COLO668 (cell line): Measurements from ENCODE around the gene POR.
"Not testable (repeated sequence)": the region's sequence is repeated elsewhere in the genome, so short reads cannot be mapped to it uniquely, and the experiment has no call there.

Source experiments
- DNase-seq: peaks from one replicate; lab custom pipeline; 2025; ENCODE audit not compliant: unreplicated experiment; lab: John Stamatoyannopoulos, UW

POR gene

DNA sequence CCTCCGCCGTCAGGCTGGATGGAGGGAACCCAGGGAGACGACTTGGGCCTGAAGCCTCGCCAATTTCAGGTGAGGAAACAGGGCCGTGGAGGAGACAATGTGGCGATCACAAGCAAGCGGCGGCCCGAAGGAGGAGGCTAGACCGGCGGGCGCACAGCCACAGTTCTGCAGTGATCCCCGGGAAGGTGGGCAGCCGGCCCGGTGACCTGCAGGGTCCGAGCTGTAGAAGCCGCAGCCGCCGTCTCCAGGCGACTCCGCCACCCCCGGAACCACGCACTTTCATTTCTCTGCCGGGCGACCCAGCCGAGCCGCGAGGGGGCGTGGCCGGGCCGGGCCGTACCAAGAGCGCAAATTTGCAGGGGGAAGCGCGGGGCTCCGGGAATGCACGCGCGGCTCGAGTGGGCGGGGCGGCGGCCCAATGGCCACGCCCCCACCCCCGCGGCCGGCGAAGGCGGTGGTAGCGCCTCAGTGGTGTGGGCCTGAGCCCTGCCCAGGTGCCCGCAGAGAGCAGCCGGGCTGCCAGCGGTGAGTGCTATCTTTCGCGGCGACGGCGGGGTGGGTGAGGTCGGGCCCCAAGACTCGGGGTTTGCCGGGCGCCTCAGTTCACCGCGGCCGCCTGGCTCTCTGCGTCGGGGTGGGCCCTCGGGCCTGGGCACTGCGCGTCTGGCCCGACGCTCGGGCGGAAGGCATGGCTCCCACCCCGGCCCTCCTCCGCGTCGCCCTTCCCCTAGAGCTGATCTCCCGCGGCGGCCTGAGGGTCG, at the start of gene POR:
TSS of gene POR (plus strand) at position 501 of the 761 bp plus-strand sequence. CDS start 38,847 bp downstream, outside the sequence.
- peak; percentile 94 for DNase-seq

DNA sequence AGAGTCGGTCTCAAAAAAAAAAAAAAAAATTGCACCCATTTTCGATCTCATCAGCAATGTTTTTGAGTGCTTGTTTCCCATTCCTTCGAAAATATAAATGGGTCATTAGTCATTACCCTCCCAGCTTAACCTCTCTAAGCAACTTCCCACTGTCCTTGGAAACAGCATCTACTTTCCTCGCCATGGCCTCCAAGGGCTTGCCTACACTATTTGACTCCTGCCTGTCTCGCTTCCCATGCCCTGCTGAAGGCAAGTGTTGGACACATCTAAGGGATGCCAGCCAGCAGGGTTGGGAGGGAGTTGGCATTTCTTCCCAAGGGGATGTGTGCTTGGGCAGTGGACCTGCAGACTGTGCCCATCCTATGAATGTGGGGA, 48.9 kb upstream of the POR start:
- no peak for DNase-seq

DNA sequence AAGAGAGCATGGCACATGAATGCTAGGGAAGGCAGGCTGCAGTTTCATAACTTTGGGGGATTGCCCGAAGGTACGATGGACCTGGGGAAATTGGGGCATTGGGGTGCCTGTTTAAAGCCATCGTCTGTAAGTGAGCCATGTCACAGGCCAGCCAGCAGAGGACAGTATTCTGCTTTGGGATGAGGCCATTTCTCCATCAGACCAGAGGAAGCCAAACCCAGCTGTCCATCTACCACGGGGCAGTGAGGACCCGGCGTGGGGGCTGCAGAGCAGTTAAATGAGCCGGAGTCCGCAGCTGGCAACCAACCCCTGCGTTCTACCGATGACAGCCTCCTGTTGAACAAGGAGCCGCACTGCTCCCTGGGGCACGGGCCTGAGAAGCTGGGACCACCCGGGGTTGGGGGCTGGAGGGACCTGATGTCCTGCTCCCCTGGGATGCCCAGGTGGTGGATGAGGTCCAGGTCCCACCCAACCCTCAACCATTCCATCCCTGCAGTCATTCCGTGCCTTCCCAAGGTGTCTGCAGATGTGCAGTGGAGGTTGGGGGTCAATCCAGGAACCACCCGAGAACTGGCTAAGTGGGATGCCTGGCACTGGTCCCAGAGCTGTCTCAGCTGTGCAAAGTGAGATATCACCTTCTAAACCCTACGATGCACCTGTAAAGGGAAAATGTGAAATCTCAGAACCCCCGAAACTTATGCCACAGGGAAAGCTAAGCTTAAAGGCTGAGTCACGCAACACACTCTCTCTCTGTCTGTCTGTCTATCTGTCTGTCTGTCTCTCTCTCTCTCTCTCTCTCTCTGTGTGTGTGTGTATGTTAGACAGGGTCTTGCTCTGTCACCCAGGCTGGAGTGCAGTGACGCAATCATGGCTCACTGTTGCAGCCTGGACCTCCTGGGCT, 48.2 kb upstream of the POR start:
- DNase-seq, result peak; percentile 35

DNA sequence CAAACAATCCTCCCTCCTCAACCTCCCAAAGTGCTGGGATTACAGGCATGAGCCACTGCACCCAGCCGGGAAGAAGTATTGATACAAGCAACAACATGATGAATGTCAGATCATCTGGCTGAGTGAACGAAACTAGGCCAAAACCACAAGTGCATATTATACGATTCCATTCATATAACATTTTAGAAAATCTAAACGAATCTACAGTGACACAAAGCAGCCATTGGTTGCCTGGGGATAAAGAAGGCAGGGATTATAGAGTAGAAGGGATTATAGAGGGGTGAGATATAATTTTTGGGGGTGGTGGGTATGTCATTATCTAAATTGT, 47.6 kb upstream of the POR start:
- DNase-seq, result no peak

DNA sequence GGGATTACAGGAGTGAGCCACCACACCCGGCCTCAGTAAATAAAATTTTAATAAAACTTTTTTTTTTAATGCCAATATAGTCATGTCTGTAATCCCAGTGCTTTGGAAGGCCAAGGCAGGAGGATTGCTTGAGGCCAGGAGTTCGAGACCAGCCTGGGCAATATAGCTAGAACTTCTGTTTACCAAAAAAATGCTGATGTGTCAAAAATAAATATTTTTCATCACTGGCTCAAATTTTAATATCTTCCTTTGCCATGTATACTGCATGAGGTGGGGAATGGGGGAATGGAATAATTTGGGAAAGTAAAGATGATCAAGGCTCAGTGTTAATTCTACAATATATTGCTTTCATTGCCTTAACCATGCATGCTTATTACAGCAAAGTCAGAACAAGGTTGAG, 46.8 kb upstream of the POR start:
- no peak for DNase-seq

DNA sequence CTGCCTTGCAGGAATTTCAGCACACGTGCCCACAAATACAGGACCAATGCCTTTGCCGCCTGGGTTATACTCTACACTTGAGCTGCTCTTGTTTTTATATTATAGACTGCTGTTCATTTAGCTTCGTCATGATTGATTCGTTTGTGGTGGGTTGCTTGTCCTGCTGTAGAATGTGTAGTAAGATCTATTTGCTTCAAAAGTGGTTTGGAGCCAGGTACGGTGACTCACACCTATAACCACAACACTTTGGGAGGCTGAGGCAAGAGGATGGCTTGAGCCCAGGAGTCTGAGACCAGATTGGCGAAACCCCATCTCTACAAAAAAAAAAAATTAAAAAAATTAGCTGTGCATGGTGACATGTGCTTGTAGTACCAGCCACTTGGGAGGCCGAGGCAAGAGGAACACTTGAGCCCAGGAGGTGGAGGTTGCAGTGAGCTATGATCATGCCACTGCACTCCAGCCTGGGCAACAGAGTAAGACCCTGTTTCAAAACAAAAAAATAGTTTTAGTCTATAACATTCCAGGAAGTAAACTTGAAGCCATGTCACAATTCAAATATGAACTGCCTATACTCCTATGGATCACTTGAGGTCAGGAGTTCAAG, 45.1 kb upstream of the POR start:
- no peak for DNase-seq

DNA sequence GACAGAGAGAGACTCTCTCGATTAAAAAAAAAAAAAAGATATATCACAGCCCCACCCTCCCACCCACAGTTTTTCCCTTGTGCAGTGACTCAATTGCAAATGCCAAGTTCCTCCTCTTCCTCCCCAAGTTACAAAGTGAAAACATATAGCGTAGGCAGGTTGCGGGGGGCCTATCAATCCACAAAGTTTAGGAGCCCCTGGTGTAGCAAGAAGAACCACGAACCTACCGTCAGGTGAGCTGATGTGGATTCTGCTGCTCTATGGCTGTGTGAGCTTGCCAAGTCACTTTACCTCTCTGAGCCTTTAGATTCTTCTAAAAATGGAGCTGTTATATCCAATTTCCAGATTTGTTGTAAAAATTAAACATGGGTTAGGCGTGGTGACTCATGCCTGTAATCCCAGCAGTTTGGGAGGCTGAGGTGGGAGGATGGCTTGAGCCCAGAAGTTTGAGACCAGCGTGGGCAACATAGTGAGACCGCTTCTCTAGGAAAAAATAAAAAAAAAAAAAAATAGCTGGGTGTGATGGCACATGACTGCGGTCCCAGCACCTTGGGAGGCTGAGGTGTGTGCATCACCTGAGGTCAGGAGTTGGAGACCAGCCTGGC, 44.3 kb upstream of the POR start:
- DNase-seq, result no peak

DNA sequence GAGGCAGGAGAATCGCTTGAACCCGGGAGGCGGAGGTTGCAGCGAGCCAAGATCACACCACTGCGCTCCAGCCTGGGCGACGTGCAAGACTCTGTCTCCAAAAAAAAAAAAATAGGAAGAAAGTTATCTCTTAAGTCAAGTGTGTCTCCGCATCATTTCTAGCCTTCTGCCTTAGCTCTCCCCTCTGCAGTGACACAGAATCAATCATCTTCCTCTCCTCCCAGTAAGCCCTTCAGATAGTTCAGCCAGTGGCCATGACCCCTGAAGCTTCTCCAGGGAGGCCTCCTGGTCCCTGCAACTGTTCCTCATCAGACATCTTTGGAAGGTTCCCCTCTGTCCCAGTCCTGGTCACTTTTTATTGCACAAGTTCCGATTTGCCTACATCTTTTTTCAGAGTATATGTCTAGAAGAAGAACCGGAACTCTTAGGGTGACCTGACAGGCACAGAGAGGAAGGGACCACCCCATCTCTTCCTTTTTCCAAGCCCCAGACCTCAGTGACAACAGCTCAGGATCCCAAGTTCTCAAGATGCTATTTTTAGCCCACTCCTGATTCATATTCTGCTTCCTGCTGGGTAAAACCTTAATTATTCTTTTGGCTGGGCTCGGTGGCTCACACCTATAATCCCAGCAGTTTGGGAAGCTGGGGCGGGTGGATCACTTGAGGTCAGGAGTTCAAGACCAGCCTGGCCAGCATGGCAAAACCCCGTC, 42.7 kb upstream of the POR start:
- no peak for DNase-seq

DNA sequence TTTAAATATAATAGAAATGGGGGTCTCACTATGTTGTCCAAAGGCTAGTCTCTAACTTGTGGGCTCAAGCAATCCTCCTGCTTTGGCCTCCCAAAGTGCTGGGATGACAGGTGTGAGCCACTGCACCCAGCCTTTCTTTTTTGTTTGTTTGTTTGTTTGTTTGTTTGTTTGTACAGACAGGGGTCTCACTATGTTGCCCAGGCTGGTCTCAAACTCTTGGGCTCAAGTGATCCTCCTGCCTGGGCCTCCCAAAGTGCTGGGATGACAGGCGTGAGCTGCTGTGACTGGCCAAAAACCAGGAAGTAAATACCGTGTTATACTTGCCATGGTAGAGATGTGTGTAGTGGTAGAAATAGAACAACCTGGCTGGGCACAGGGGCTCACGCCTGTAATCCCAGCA, 40.8 kb upstream of the POR start:
- not testable (repeated sequence) for DNase-seq

DNA sequence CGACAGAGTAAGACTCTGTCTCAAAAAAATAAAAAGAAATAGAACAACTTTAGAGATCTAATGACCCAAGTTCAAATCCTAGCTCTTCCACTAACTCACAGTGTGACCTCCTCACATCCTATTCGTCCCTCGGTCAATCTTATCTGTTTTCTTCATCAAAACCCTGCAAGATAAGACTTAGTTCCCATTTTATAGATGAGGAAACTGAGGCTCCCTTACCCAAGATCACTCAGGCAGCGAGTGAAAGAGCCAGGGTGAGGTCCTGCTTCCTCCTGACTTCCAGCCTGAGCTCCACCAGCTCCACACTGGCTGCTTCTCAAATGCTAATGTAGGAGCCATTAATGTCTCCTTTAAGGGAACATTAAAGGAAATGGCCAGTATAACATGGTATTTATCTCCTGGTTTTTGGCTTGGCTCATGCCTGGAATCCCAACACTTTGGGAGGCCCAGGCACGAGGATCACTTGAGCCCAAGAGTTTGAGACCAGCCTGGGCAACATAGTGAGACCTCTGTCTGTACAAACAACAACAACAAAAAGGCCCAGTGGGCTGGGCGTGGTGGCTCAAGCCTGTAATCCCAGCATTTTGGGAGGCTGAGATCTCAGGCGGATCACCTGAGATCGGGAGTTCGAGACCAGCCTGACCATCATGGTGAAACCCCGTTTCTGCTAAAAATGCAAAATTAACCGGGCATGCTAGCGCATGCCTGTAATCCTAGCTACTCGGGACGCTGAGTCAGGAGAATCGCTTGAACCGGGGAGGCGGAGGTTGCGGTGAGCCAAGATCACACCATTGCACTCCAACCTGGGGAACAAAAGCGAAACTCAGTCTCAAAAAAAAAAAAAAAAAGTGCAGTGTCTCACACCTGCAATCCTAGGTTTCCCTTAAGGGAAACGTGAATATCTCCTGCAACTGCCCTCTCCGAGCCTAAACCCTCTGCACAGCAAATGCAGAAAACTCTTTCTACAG, 39.6 kb upstream of the POR start:
- DNase-seq, result no peak

DNA sequence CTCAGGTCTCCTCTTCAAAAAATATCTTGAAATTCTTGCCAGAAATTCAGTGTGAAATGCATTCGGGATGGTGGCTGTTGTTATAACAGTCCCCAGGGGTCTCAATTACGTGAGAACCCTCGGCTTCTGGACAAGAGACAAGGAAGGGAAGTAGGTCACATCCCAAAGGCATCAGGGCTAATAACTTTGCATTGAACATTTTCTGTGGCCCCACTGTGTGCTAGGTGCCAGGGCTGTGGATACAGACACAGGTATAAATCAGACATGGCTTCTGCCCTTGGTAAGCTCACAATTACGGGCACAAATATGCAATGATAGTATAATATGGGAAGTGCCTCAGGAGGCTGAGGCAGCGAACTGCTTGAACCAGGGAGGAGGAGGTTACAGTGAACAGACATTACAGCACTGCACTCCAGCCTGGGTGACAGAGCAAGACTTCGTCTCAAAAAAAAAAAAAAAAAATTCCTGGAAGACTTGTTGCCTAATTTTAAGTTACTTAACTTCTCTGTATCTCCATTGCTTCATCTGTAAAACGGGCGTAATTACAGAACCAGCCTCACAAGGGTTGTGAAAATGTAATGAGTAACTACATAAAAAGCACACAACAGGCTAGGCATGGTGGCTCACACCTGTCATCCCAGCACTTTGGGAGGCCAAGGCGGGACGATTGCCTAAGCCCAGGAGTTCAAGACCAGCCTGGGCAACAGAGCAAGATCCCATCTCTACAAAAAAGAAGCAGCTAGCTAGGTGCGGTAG, 38.7 kb upstream of the POR start:
- DNase-seq, result no peak

DNA sequence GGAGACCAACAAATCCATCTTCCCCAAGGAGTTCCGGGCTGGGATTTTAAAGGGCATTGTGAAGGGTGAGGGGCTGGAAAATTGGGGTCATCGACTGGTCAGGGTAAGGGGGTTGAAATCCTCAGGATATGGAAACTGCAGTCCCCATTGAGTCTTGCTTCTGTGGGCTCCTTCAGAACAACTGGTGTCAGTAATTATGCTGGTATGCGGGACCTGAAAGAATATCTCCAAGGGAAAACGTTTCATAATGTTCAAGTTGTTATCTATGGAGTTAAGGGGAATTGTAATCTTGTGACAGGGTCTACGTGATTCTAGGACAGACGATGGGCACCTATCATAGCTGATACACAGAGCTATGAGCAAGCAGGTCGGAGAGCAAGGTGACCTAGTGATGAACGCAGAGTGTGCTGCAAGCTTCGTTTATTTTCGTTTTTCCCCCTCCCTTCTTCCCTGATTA, 36.6 kb upstream of the POR start:
- no peak for DNase-seq

DNA sequence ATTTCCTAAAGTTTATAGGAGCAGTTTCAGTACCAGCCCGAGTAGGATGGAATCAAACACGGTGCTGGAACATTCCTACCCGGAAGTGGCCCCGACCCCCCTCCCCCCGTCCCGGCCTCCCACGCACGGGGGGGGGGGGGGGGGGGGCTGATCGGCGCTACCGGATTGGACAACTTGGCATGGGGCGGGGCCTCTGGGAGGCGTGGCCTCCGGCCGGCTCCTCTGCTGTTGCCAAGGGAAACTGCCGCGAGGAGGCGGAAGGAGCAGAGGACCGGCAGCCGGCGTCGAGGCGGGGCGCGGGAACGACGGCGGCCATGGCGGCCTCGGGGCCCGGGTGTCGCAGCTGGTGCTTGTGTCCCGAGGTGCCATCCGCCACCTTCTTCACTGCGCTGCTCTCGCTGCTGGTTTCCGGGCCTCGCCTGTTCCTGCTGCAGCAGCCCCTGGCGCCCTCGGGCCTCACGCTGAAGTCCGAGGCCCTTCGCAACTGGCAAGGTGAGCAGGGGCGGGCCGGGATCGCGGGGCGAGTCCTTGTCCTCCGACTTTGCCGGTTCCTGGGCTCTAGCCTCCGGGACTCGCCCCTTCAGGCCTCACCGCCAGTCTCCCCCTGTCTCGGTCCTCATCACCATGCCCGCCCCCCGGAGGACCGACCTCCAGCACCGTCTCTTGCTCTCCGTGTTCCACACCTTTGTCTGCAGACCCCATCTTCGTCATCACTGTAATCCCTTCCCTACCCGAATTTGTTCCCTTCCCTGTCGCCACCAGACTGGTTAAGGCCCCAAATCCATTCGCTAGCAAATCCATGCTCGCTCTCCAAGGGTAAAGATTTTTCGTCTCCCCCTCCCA, 36.0 kb upstream of the POR start, which contains the start of gene RHBDD2:
TSS of gene RHBDD2 (plus strand) at position 266 of the 843 bp plus-strand sequence. CDS start at position 315, 49 bp downstream.
- DNase-seq, result peak; percentile 95

DNA sequence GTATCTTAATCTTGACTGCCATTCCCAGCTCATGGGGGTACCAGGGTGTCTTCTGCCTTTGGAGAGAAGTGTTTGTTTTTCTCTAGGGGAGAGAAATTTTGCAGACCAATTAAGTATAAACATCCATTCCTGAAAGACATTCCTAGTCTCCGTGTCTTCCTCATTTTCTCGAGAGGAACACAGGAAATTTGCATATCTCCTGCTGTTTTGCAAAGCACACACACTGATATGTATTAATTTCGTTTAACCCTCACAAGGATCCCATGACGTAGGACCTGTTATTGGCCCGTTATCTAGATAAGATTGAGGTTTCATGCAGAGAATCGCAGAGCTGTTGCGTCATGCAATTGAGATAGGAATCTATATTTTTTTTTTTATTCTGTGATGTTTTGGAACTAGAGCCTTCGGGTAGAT, 35.2 kb upstream of the POR start:
- no peak for DNase-seq

DNA sequence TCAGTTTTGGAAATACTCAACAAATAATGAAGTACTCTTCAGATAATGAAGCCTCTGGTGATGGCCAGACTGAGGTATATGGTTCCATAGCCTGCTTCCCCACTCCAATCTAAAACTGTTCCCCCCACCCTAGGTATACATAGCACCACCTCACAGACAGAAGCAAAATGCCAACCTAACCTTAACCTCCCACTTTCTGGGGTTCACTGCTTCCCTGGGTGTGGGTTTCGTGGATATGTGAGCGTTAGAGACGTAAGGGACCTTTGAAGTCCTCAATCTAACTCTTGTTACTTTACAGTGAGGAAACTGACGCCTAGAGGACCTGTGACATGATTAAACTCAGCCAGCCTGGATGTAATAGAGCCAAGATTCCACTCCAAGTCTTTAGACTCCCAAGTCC, 34.7 kb upstream of the POR start:
- DNase-seq, result no peak

DNA sequence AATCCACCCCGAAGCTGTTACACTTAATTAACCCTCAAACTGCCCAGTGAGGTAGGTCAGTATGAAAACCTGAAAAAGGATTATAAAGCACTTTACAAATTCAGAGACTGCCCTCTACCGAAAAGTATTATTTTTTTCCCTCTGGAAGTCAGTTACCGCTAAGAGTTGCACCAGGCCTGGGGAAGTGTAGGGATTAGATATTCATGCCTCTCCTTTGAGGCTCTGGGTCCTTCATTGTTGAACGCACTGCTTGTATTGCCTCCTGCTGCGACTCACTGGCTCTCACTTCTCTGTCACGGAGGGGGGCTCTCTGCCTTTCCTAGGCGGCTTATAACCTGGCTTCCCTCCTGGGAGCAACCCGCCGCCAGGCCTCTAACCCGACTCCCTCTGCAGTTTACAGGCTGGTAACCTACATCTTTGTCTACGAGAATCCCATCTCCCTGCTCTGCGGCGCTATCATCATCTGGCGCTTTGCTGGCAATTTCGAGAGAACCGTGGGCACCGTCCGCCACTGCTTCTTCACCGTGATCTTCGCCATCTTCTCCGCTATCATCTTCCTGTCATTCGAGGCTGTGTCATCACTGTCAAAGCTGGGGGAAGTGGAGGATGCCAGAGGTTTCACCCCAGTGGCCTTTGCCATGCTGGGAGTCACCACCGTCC, 33.4 kb upstream of the POR start:
- no peak for DNase-seq

DNA sequence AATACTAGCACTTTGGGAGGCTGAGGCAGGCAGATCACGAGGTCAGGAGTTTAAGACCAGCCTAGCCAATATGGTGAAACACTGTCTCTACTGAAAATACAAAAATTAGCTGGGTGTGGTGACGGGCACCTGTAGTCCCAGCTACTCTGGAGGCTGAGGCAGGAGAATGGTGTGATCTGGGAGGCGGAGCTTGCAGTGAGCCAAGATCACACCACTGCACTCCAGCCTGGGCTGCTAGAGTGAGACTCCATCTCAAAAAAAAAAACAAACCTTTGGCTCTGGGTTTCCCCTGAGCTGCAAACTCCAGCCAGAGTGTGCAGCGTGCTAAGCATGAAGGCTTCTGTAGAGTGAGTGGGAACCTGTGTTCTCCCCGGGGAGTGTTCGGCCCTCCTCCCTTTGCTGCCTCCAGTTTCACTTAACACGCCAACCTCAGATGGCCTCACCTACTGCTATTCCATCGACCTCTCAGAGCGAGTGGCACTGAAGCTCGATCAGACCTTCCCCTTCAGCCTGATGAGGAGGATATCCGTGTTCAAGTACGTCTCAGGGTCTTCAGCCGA, 31.6 kb upstream of the POR start:
- not testable (repeated sequence) for DNase-seq
